Body of pancreas (tissue), 4 donors: ENCODE data around the gene PDE4D.

Experiments
- CTCF ChIP-seq, 7 experiments: fragments of 450-650 bp in 4 of 7; fragments of 200-600 bp in 3 of 7; sonication (generic) in 3 of 7; IDR thresholded peaks; one replicate each; pipeline ENCODE4 v1.5.1; 2016 to 2019; ENCODE audit warnings: antibody characterized with exemption in 7 of 7
- POLR2A ChIP-seq, 3 donors: fragments of 450-650 bp; IDR thresholded peaks; one replicate each; pipeline ENCODE4 v1.6.1; 2016; ENCODE audit warnings: antibody characterized with exemption in 3 of 3, mild to moderate bottlenecking in 2 of 3

GRCh38 chr5:59204114-59204897, 689.2 kb downstream of the PDE4D start:
- TF ChIP-seq POLR2A (IDR thresholded peaks at IDR 0.05) (no peak), CTCF (IDR thresholded peaks at IDR 0.05) (no peak)
